Mesodermal cell (in vitro differentiated cells): ENCODE data around the gene PTPN22. TPM values are rescaled to one million over a fixed set of nuclear protein-coding genes. Genes with fewer than 3 reads are reported as not detected.

ENCODE experiments used
- H3K27ac ChIP-seq: 2 replicates; pipeline ENCODE4 v1.7.0; 2013; ENCODE audit warnings: mild to moderate bottlenecking, low read depth, low read length, moderate library complexity; ENCODE audit not compliant: severe bottlenecking
- H3K36me3 ChIP-seq: 2 replicates; pipeline ENCODE4 v1.7.1; 2013; ENCODE audit warnings: mild to moderate bottlenecking, low read length, moderate library complexity; ENCODE audit not compliant: control insufficient read depth, insufficient read depth
- H3K4me1 ChIP-seq: one replicate; pipeline ENCODE4 v1.7.1; 2013; ENCODE audit warnings: mild to moderate bottlenecking, low read length; ENCODE audit not compliant: insufficient read depth, control insufficient read depth, poor library complexity, severe bottlenecking
- H3K4me3 ChIP-seq: 2 replicates; pipeline ENCODE4 v1.7.0; 2013; ENCODE audit warnings: low read length, control low read depth, mild to moderate bottlenecking; ENCODE audit not compliant: insufficient read depth, poor library complexity, severe bottlenecking; ENCODE audit errors: extremely low read depth
- H3K9me3 ChIP-seq: 2 replicates; pipeline ENCODE4 v1.7.1; 2013; ENCODE audit warnings: mild to moderate bottlenecking, low read length, moderate library complexity; ENCODE audit not compliant: control insufficient read depth
- WGBS, 2 experiments: methylation state at CpG; one replicate each; pipeline ENCODE4 v1.1.5; 2013; ENCODE audit warnings: missing lambda C conversion rate in 2 of 2; ENCODE audit not compliant: insufficient coverage in 2 of 2; 5-methylcytosine and 5-hydroxymethylcytosine counted together
- polyA plus RNA-seq, 2 experiments: library from polyadenylated mRNA; stranded (reverse); fragments of 50-300 nt; gene quantifications; one replicate each; pipeline ENCODE4 v1.2.3, GENCODE V29; 2013

Gene PTPN22
- polyA plus RNA-seq (2013, experiment 1 of 2) = 0.22 TPM
- not detected for polyA plus RNA-seq (2013, experiment 2 of 2)

DNA sequence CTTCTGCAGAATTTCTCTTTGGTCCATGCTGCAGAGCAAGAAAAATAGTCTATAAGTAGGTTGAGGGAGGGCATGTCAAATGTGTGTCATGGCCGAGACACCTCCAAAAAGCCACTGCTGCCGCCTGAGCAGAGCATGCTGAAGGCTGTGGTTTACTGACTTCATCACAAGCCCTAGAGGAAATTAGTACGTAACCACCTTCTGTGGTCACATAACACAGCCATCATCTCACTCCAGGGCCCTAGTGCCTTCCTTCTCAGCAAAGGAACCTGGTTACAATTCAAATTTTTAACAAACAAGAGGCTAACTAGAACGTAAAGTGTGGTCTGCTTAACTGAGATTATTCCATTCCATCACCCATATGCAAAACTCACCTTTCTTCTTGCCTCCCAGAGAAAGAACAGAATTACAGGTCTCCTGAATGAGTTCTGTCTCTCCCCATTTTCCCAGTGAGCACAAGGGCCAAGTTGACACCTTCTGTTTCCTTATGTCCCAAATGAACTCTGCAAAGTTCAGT, at the start of gene PTPN22:
Gene PTPN22, minus strand, starts transcription at position 116 of the 517 bp plus-strand sequence.
- Histone ChIP-seq H3K4me1 (peaks cover 5% of the 10 kb centered on the region), H3K4me3 (no peak within 1 kb of the TSS), H3K9me3 (no peaks in the 10 kb centered on the region), H3K27ac (no peak within 1 kb of the TSS), H3K36me3 (no peaks in the 10 kb centered on the region)
- 61 to 74% methylated on average over 4 of the region's 4 CpGs for WGBS, 2 experiments

DNA sequence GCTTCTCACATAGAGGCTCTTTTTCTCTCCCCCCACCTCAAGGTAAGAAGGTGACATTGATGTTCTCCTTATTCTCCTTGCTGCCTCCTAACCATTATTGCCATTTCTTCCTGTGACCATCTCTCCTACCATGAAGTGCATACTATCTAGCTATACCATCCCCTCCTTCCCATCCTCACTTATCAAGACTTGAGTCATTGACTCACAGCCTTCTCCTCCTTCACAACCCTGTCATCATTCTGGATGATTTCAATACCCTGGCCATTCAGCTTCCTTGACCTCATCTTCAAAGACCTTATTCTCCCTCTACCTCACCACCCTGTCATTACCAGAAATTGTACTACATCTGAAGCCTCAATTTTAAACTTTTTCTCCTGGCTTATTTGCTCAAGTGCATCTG, 46.7 kb upstream of the PTPN22 start:
- Histone ChIP-seq H3K4me3 (no peak overlapping the region), H3K36me3 (no peaks in the 10 kb centered on the region), H3K9me3 (no peaks in the 10 kb centered on the region), H3K4me1 (no peaks in the 10 kb centered on the region), H3K27ac (no peak overlapping the region)

DNA sequence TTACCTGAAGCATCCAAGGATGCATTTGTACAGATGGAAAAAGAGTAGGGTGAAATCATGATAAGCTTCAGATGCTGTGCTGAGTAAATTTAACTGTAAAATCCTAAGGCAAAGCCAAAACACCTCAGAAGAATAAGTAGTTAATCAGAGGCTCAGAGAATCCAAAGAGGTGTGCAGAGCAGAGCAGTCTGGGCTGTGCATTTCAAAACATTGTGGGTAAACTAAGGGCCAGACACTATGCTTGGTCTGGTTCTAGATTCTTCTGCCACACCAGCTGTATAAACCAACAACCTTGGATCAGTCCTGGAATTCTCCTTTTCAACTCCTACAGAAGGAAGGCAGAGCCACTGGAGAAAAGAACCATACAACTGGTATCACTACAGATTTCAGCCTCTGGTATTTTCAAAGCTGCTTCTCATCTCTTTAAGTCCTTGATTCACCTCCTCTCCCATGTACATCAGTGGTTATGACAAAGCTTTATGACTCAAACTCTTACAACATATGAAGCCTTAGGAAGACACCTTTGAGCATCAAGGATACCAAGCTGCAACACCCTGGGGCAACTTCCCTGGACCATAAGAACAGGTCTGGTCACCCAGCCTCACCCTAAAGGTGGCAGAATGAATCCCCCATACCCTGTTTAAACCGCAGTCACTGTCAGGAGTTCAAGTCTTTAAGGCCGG, 46.0 kb upstream of the PTPN22 start:
- no peaks in the 10 kb centered on the region for H3K9me3 ChIP-seq
- H3K36me3 ChIP-seq = peaks cover 6% of the 10 kb centered on the region
- H3K27ac ChIP-seq = no peak overlapping the region
- H3K4me3 ChIP-seq = no peak overlapping the region
- H3K4me1 ChIP-seq = no peaks in the 10 kb centered on the region
- 88 to 95% methylated on average over 2 of the region's 2 CpGs for WGBS, 2 experiments

DNA sequence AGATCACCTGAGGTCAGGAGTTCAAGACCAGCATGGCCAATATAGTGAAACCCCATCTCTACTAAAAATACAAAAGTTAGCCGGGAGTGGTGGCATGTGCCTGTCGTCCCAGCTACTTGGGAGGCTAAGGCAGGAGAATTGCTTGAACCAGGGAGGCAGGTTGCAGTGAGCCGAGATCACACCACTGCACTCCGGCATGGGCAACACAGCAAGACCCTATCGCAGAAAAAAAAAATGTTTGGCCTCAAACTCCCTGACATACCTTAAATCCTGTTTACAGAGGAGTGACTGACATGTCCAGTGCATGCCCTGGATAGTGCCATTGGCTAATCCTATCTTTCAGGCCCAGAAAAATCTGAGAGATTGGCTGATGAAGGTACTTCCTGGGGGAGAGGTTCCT, 45.5 kb upstream of the PTPN22 start:
- Histone ChIP-seq H3K27ac (no peak overlapping the region), H3K9me3 (no peaks in the 10 kb centered on the region), H3K4me1 (no peaks in the 10 kb centered on the region), H3K36me3 (peaks cover 11% of the 10 kb centered on the region), H3K4me3 (no peak overlapping the region)
- 74 to 90% methylated on average over 4 to 5 of the region's 5 CpGs for WGBS, 2 experiments

DNA sequence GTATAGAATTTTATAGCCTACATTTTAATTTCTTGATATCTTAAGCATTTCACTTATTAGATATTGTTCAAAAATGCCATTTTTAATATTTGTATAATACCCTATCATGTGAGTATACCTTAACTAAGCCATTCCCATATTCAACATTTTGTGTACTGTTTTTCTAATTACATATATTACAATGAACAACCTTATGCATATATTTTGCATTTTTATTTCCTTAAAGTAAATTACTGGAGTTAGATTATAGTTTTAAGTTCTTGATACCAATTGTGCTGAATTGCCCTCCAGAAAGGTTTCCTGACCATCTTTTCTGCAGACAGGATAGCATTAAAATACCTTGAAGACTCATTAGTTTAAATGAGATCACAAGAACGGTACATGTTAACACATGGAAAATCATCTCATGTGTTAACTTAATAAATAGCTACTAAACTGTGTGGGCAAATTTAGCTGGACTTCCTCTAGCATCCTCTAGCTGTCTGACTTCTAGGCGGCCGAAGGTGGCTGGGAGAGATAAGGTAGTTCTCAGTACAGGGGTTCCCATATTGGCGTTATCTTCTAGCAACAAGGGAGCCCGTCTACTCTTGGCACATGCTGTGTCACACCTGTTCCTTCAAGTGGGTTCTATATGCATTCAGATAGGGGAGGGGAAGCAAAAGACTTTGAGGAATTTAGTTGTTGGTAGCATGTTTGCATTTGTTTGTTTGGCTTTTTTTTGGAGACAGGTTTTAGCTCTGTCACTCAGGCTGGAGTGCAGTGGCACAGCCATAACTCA, 42.6 kb upstream of the PTPN22 start:
- H3K9me3 ChIP-seq = no peaks in the 10 kb centered on the region
- WGBS, 2 experiments = 93 to 95% methylated on average over 4 to 5 of the region's 5 CpGs
- H3K27ac ChIP-seq = no peak overlapping the region
- no peaks in the 10 kb centered on the region for H3K4me1 ChIP-seq
- no peak overlapping the region for H3K4me3 ChIP-seq
- H3K36me3 ChIP-seq = peaks cover 36% of the 10 kb centered on the region

DNA sequence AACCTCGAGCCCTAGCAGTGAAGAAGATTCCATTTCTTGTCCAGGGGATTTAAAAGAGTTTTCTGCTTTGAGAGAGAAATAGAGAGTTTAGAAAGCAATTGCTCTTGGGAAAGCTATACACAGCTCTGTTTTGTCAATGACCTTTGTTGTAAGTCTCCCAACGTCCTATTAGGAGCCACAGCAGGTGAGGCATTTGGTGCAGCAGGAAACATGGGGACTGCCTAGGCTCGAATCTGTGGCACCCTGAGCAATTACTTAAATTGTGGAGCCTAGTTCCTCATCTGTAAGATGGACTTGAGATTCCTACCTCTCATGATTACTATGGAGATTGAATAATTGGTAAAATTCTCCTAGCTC, 41.8 kb upstream of the PTPN22 start:
- Histone ChIP-seq H3K36me3 (peaks cover 44% of the 10 kb centered on the region), H3K4me1 (no peaks in the 10 kb centered on the region), H3K27ac (no peak overlapping the region), H3K4me3 (no peak overlapping the region), H3K9me3 (no peaks in the 10 kb centered on the region)
- WGBS, 2 experiments = 92 to 100% methylated on average over 3 of the region's 3 CpGs

DNA sequence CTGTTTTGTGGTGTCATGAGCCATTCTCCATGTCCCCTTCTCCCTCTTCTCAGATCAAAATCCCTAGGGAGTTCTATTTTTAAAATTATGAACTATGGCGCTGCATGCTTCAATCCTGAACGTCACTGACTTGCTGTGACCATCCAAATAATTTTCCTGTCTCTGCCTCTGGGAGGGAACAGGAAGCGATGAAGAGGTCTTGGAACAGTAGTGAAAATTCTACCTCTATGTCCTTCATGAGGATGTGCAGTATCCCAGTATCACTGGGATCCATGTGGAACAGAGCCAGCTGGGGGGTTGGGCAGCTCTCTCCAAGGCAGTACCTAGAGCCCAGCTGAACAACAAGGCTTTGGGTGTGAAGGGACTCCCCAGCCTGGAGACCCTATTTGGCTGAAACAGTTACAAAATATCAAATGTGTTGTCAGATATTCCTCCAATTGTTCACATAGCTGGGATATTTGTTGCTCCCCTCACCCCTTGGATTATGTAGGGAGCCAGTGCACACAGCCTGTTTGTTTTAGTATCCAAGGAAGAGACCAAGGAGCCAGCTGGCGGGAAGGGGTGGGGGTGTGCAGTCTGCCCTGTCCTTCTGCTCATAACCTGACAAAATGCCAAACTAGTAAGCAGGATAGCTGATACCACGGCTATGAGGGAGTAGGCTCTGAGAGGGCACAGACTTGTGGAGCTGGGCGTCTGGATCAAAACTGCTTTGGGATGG, 41.2 kb upstream of the PTPN22 start:
- no peak overlapping the region for H3K4me3 ChIP-seq
- 91 to 98% methylated on average over 3 to 4 of the region's 6 CpGs for WGBS, 2 experiments
- no peak overlapping the region for H3K27ac ChIP-seq
- H3K36me3 ChIP-seq = peaks cover 49% of the 10 kb centered on the region
- no peaks in the 10 kb centered on the region for H3K4me1 ChIP-seq
- H3K9me3 ChIP-seq = no peaks in the 10 kb centered on the region

DNA sequence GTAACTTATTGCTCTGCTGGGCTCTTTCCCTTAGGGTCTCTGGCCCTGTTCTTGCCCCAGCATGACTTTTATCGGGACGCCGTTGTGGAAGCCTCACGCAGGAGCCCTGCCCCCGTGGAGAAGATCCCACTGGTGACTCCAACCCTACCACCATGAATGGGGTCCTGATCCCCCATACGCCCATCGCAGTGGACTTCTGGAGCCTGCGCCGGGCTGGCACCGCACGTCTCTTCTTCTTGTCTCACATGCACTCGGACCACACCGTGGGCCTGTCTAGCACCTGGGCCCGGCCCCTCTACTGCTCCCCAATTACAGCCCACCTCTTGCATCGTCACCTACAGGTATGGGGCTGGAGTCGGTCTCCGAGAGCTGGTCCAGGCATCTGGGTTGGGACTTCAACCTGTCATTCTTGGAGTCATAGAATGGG, 33.9 kb upstream of the PTPN22 start:
- H3K4me1 ChIP-seq = peaks cover 5% of the 10 kb centered on the region
- peak overlapping the region; percentile 33 for H3K27ac ChIP-seq
- 0% methylated on average over 12 to 14 of the region's 17 CpGs for WGBS, 2 experiments
- H3K4me3 ChIP-seq = peak overlapping the region; percentile 90
- H3K9me3 ChIP-seq = no peaks in the 10 kb centered on the region
- H3K36me3 ChIP-seq = peaks cover 54% of the 10 kb centered on the region

DNA sequence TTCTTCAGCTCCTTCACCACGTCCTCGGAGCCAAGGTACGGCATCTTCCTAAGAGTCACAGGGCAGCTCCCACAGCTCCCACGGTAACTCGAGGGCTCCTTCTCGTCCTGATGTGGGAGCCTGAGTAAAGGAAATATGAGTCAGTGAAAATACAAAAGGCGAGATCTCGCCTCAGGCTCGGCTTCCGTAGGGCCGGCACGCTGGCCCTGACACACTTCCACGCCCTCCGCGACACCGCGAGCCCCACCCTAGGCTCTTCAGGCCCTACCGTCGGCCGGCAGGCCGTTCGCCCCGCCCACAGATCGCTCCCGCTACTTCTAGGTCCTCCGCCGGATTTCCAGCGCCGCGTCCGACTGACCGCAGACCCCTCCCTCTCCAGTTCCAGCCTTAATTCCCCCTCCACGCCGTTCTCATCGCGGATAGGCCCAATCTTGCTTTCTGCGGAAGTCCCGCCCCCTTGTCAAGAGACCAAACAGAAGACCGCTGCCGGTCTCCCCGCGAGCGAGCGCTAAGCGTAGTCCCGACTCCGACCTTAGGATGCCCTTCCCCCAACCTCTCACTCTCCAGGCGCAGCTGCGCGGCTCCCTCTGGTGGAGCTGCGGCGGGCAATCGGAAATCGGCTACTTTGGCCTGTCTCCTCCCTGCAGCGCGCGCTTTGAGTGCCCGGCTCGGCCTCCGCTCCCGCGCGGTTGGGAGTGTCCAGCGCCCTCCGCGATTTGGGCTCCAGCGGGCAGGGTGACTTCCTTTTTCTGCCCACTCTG, 33.3 kb upstream of the PTPN22 start, which contains the start of the genes AP4B1 and DCLRE1B:
Gene AP4B1, minus strand, starts transcription at position 126 of the 761 bp plus-strand sequence. Its CDS starts 82 bp downstream, at position 44.
Gene DCLRE1B, plus strand, starts transcription at position 653 of the 761 bp plus-strand sequence. CDS start 261 bp downstream, outside the sequence.
- H3K9me3 ChIP-seq = no peaks in the 10 kb centered on the region
- peaks cover 5% of the 10 kb centered on the region for H3K4me1 ChIP-seq
- H3K27ac ChIP-seq = peak within 1 kb of the TSS; percentile 89
- H3K4me3 ChIP-seq = peak within 1 kb of the TSS; percentile 90
- 0% methylated on average over 48 to 51 of the region's 67 CpGs for WGBS, 2 experiments
- peaks cover 54% of the 10 kb centered on the region for H3K36me3 ChIP-seq

DNA sequence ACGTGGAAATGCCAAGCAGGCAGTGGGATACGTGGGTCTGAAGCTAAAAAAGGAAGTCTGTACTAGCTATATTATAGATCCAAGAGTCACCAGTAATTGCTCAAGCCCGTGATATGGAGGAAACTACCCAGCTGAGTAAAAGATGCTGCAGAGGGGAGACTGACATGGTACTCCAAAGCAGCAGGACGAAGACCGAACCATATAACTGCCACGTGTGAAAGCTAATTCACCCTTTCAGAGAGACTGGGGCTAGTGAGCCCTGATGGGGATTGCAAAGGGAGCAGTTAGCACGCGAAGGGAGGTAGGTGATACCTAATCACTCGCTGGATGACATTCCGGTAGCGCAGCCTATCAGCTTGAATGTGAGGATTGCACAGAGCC, 32.8 kb upstream of the PTPN22 start:
- H3K27ac ChIP-seq = peak overlapping the region; percentile 89
- peaks cover 5% of the 10 kb centered on the region for H3K4me1 ChIP-seq
- H3K9me3 ChIP-seq = no peaks in the 10 kb centered on the region
- H3K36me3 ChIP-seq = peaks cover 53% of the 10 kb centered on the region
- 3% methylated on average over 10 to 11 of the region's 11 CpGs for WGBS, 2 experiments
- H3K4me3 ChIP-seq = peak overlapping the region; percentile 90
